Liver (tissue), 3 donors: ENCODE data around the gene FITM2.

Experiments used
- ATF3 ChIP-seq: IDR thresholded peaks from 2 replicates; pipeline ENCODE4 v1.6.1; 2016; ENCODE audit warnings: antibody characterized with exemption
- CTCF ChIP-seq: fragments of 150-350 bp; IDR thresholded peaks from 2 replicates; pipeline ENCODE4 v1.5.1; 2017; ENCODE audit warnings: improper control_type of control experiment, low read depth, low read length; ENCODE audit not compliant: missing input control
- GABPA ChIP-seq, 2 donors: IDR thresholded peaks in 1 of 2; conservative IDR thresholded peaks in 1 of 2; 2 replicates each; pipeline ENCODE4 v1.6.1; 2016; ENCODE audit warnings: antibody characterized with exemption in 2 of 2, mild to moderate bottlenecking in 1 of 2, moderate library complexity in 1 of 2
- JUND ChIP-seq, 2 donors: IDR thresholded peaks; 2 replicates each; pipeline ENCODE4 v1.6.1; 2016; ENCODE audit warnings: antibody characterized with exemption in 2 of 2
- MAX ChIP-seq: IDR thresholded peaks from 2 replicates; pipeline ENCODE4 v1.6.1; 2016; ENCODE audit warnings: antibody characterized with exemption
- REST ChIP-seq: IDR thresholded peaks from 2 replicates; pipeline ENCODE4 v1.6.1; 2016; ENCODE audit warnings: antibody characterized with exemption, mild to moderate bottlenecking
- RXRA ChIP-seq, 2 donors: IDR thresholded peaks; 2 replicates each; pipeline ENCODE4 v1.6.1; 2017 to 2018; ENCODE audit warnings: antibody characterized with exemption in 2 of 2, mild to moderate bottlenecking in 1 of 2
- SP1 ChIP-seq: IDR thresholded peaks from 2 replicates; pipeline ENCODE4 v1.6.1; 2018; ENCODE audit warnings: antibody characterized with exemption, mild to moderate bottlenecking
- YY1 ChIP-seq: IDR thresholded peaks from 2 replicates; pipeline ENCODE4 v1.6.1; 2016; ENCODE audit warnings: antibody characterized with exemption, mild to moderate bottlenecking
- donor health status: healthy.
- donor health status: healthy.

- TF ChIP-seq REST (no peak), CTCF (no peak), ATF3 (no peak), JUND (IDR thresholded peaks at IDR 0.05) (no peak), RXRA (IDR thresholded peaks at IDR 0.05) (no peak), SP1 (no peak), GABPA (IDR thresholded peaks at IDR 0.05 in 1 of 2, conservative IDR thresholded peaks at IDR 0.05 in 1 of 2) (no peak), MAX (no peak), YY1 (no peak)
These were observed 38.9 kb downstream of the FITM2 start for GRCh38 chr20:44271915-44272663.
